GM18867 (cell line): ENCODE results near the gene STX10.

Experiments
- ATAC-seq: cut with Tn5 transposase; IDR thresholded peaks from one replicate; pipeline ENCODE4 v1.9.1; 2021; ENCODE audit warnings: mild to moderate bottlenecking, moderate library complexity; ENCODE audit not compliant: unreplicated experiment

Gene STX10

GRCh38 chr19:13146763-13147563 lies 3.2 kb downstream of the STX10 start:
- ATAC-seq, result no peak

GRCh38 chr19:13139633-13140311 lies 10.4 kb downstream of the STX10 start:
- no peak for ATAC-seq

GRCh38 chr19:13138916-13139198 lies 11.3 kb downstream of the STX10 start:
- no peak for ATAC-seq

- no peak for ATAC-seq
Observed at GRCh38 chr19:13138171-13138915, 11.8 kb downstream of the STX10 start.

GRCh38 chr19:13137290-13137794 lies 12.8 kb downstream of the STX10 start:
- no peak for ATAC-seq

- ATAC-seq, result no peak
Observed at GRCh38 chr19:13135068-13136062, 14.8 kb downstream of the STX10 start.

- no peak for ATAC-seq
Observed at GRCh38 chr19:13134626-13135025, 15.5 kb downstream of the STX10 start.

GRCh38 chr19:13133241-13133870 lies 16.8 kb downstream of the STX10 start:
- no peak for ATAC-seq

GRCh38 chr19:13132471-13133180 lies 17.5 kb downstream of the STX10 start:
- no peak for ATAC-seq

- ATAC-seq, result no peak
Observed at GRCh38 chr19:13130886-13131490, 19.2 kb downstream of the STX10 start.

GRCh38 chr19:13129384-13129783 lies 20.8 kb downstream of the STX10 start:
- ATAC-seq, result no peak

GRCh38 chr19:13128583-13128982 lies 21.6 kb downstream of the STX10 start:
- ATAC-seq, result no peak

GRCh38 chr19:13127811-13128575 lies 22.2 kb downstream of the STX10 start:
- no peak for ATAC-seq

GRCh38 chr19:13127051-13127450 lies 23.1 kb downstream of the STX10 start:
- ATAC-seq, result no peak

GRCh38 chr19:13122980-13123957 lies 26.9 kb downstream of the STX10 start:
- no peak for ATAC-seq

GRCh38 chr19:13122275-13122878 lies 27.8 kb downstream of the STX10 start:
- ATAC-seq, result no peak
